ENCODE results near the gene FLYWCH2.
"Not testable (repeated sequence)": the region's sequence is repeated elsewhere in the genome, so short reads cannot be mapped to it uniquely, and the experiment has no call there.

Gene FLYWCH2

GRCh38 chr16:2937170-2937569, 54.2 kb downstream of the FLYWCH2 start:
- Histone ChIP-seq H3K9ac (ENCODE audit: low read depth, low read length) (no peak overlapping the region), H3K9me3 (ENCODE audit: insufficient read depth, low read depth, low read length) (no peaks in the 10 kb centered on the region), H3K4me3 (ENCODE audit: low read length) (no peak overlapping the region), H3K4me1 (ENCODE audit: insufficient read depth, low read length) (no peaks in the 10 kb centered on the region), H3K27me3 (ENCODE audit: insufficient read depth, low read length) (no peaks in the 10 kb centered on the region), H3K27ac (ENCODE audit: low read length) (no peak overlapping the region), H3K36me3 (ENCODE audit: insufficient read depth, low read depth, low read length) (peaks cover 7% of the 10 kb centered on the region)

GRCh38 chr16:2938206-2938605, 55.2 kb downstream of the FLYWCH2 start:
- H3K9ac ChIP-seq (ENCODE audit: low read depth, low read length): no peak overlapping the region
- H3K27ac ChIP-seq (ENCODE audit: low read length): no peak overlapping the region
- H3K36me3 ChIP-seq (ENCODE audit: insufficient read depth, low read depth, low read length): peaks cover 7% of the 10 kb centered on the region
- no peaks in the 10 kb centered on the region for H3K9me3 ChIP-seq (ENCODE audit: insufficient read depth, low read depth, low read length)
- H3K27me3 ChIP-seq (ENCODE audit: insufficient read depth, low read length): no peaks in the 10 kb centered on the region
- no peaks in the 10 kb centered on the region for H3K4me1 ChIP-seq (ENCODE audit: insufficient read depth, low read length)
- H3K4me3 ChIP-seq (ENCODE audit: low read length): no peak overlapping the region

GRCh38 chr16:2939968-2940367, 57.0 kb downstream of the FLYWCH2 start:
- Histone ChIP-seq H3K4me3 (ENCODE audit: low read length) (no peak overlapping the region), H3K27ac (ENCODE audit: low read length) (no peak overlapping the region), H3K9ac (ENCODE audit: low read depth, low read length) (no peak overlapping the region), H3K36me3 (ENCODE audit: insufficient read depth, low read depth, low read length) (peaks cover 7% of the 10 kb centered on the region), H3K4me1 (ENCODE audit: insufficient read depth, low read length) (no peaks in the 10 kb centered on the region), H3K9me3 (ENCODE audit: insufficient read depth, low read depth, low read length) (no peaks in the 10 kb centered on the region), H3K27me3 (ENCODE audit: insufficient read depth, low read length) (no peaks in the 10 kb centered on the region)

- Histone ChIP-seq H3K27ac (ENCODE audit: low read length) (no peak overlapping the region), H3K27me3 (ENCODE audit: insufficient read depth, low read length) (no peaks in the 10 kb centered on the region), H3K9ac (ENCODE audit: low read depth, low read length) (no peak overlapping the region), H3K4me3 (ENCODE audit: low read length) (no peak overlapping the region), H3K4me1 (ENCODE audit: insufficient read depth, low read length) (no peaks in the 10 kb centered on the region), H3K36me3 (ENCODE audit: insufficient read depth, low read depth, low read length) (peaks cover 7% of the 10 kb centered on the region), H3K9me3 (ENCODE audit: insufficient read depth, low read depth, low read length) (no peaks in the 10 kb centered on the region)
Observed at GRCh38 chr16:2942045-2942444, 59.0 kb downstream of the FLYWCH2 start.

- H3K27ac ChIP-seq (ENCODE audit: low read length): not testable (repeated sequence)
Observed at GRCh38 chr16:2943716-2944115, 60.7 kb downstream of the FLYWCH2 start.

GRCh38 chr16:2946649-2947048, 63.6 kb downstream of the FLYWCH2 start:
- H3K9me3 ChIP-seq (ENCODE audit: insufficient read depth, low read depth, low read length): no peaks in the 10 kb centered on the region

More at GRCh38 chr16:2943716-2944115, 60.7 kb downstream of the FLYWCH2 start:
- H3K9ac ChIP-seq (ENCODE audit: low read depth, low read length); H3K9me3 ChIP-seq (ENCODE audit: insufficient read depth, low read depth, low read length); H3K36me3 ChIP-seq (ENCODE audit: insufficient read depth, low read depth, low read length); H3K4me1 ChIP-seq (ENCODE audit: insufficient read depth, low read length); H3K27me3 ChIP-seq (ENCODE audit: insufficient read depth, low read length); H3K4me3 ChIP-seq (ENCODE audit: low read length): not testable (repeated sequence)

More at GRCh38 chr16:2946649-2947048, 63.6 kb downstream of the FLYWCH2 start:
- Histone ChIP-seq H3K4me3 (ENCODE audit: low read length) (no peak overlapping the region), H3K36me3 (ENCODE audit: insufficient read depth, low read depth, low read length) (no peaks in the 10 kb centered on the region), H3K4me1 (ENCODE audit: insufficient read depth, low read length) (no peaks in the 10 kb centered on the region), H3K27ac (ENCODE audit: low read length) (no peak overlapping the region), H3K27me3 (ENCODE audit: insufficient read depth, low read length) (no peaks in the 10 kb centered on the region), H3K9ac (ENCODE audit: low read depth, low read length) (no peak overlapping the region)

Measured in iPS-20b (cell line).